ENCODE results near the gene DR1. TPM values are rescaled to one million over a fixed set of nuclear protein-coding genes. Genes with fewer than 3 reads are reported as not detected.

DR1 gene
- total RNA-seq, 1 donor from 2014 or later = 66.9 TPM

GRCh38 chr1:93411000-93411399 lies 65.3 kb downstream of the DR1 start:
- Mint-ChIP-seq H3K36me3 (ENCODE audit: low read depth) (peaks cover 4% of the 10 kb centered on the region), H3K27ac (ENCODE audit: unreplicated experiment) (no peak overlapping the region), H3K4me1 (ENCODE audit: low read depth) (peaks cover 7% of the 10 kb centered on the region), H3K9me3 (ENCODE audit: low read depth) (peaks cover 12% of the 10 kb centered on the region), H3K27me3 (ENCODE audit: low read depth) (peaks cover 2% of the 10 kb centered on the region), H3K4me3 (ENCODE audit: unreplicated experiment) (no peak overlapping the region)
- no peak for DNase-seq (ENCODE audit: low spot score)
- TF ChIP-seq CTCF (IDR thresholded peaks at IDR 0.05) = no peak

- Mint-ChIP-seq H3K4me3 (ENCODE audit: unreplicated experiment) (no peak overlapping the region), H3K27me3 (ENCODE audit: low read depth) (no peaks in the 10 kb centered on the region), H3K36me3 (ENCODE audit: low read depth) (no peaks in the 10 kb centered on the region), H3K9me3 (ENCODE audit: low read depth) (peaks cover 7% of the 10 kb centered on the region), H3K4me1 (ENCODE audit: low read depth) (peaks cover 7% of the 10 kb centered on the region), H3K27ac (ENCODE audit: unreplicated experiment) (no peak overlapping the region)
- no peak for TF ChIP-seq CTCF (IDR thresholded peaks at IDR 0.05)
- DNase-seq (ENCODE audit: low spot score) = no peak
These were observed 69.0 kb downstream of the DR1 start for GRCh38 chr1:93414749-93415148.

- no peak overlapping the region for H3K4me3 Mint-ChIP-seq (ENCODE audit: unreplicated experiment)
- peak overlapping the region; percentile 36 for H3K27ac Mint-ChIP-seq (ENCODE audit: unreplicated experiment)
- no peaks in the 10 kb centered on the region for H3K27me3 Mint-ChIP-seq (ENCODE audit: low read depth)
- no peaks in the 10 kb centered on the region for H3K36me3 Mint-ChIP-seq (ENCODE audit: low read depth)
- peaks cover 7% of the 10 kb centered on the region for H3K4me1 Mint-ChIP-seq (ENCODE audit: low read depth)
- no peak for DNase-seq (ENCODE audit: low spot score)
- no peak for TF ChIP-seq CTCF (IDR thresholded peaks at IDR 0.05)
- peaks cover 7% of the 10 kb centered on the region for H3K9me3 Mint-ChIP-seq (ENCODE audit: low read depth)
These were observed 69.6 kb downstream of the DR1 start for GRCh38 chr1:93415296-93415695.

- Mint-ChIP-seq H3K9me3 (ENCODE audit: low read depth) (peaks cover 7% of the 10 kb centered on the region), H3K27ac (ENCODE audit: unreplicated experiment) (no peak overlapping the region), H3K4me1 (ENCODE audit: low read depth) (peaks cover 7% of the 10 kb centered on the region), H3K4me3 (ENCODE audit: unreplicated experiment) (no peak overlapping the region), H3K36me3 (ENCODE audit: low read depth) (no peaks in the 10 kb centered on the region), H3K27me3 (ENCODE audit: low read depth) (no peaks in the 10 kb centered on the region)
- TF ChIP-seq CTCF (IDR thresholded peaks at IDR 0.05) = no peak
- no peak for DNase-seq (ENCODE audit: low spot score)
These were observed 70.5 kb downstream of the DR1 start for GRCh38 chr1:93416183-93416582.

Other genes with a start within 250 kb of the DR1 start
- 23.5 to 34.6 TPM (median 33.6 TPM) in 3 replicates for gene TMED5, start 165.5 kb upstream of the DR1 start, total RNA-seq
- gene CCDC18, start 165.2 kb upstream of the DR1 start, total RNA-seq = 2.9 to 5.7 TPM (median 3.6 TPM) in 3 replicates
- gene FNBP1L, start 102.2 kb downstream of the DR1 start, total RNA-seq = 46.8 to 48.3 TPM (median 47.3 TPM) in 3 replicates

All from chondrocyte (in vitro differentiated cells).